SW480 (cell line): Measurements from ENCODE around the gene USB1.
"Not testable (repeated sequence)": the region's sequence is repeated elsewhere in the genome, so short reads cannot be mapped to it uniquely, and the experiment has no call there.

Experiments used
- DNase-seq: peaks from one replicate; pipeline ENCODE4 v3.0.0-alpha.2; 2016; ENCODE audit warnings: low spot score

USB1 gene

DNA sequence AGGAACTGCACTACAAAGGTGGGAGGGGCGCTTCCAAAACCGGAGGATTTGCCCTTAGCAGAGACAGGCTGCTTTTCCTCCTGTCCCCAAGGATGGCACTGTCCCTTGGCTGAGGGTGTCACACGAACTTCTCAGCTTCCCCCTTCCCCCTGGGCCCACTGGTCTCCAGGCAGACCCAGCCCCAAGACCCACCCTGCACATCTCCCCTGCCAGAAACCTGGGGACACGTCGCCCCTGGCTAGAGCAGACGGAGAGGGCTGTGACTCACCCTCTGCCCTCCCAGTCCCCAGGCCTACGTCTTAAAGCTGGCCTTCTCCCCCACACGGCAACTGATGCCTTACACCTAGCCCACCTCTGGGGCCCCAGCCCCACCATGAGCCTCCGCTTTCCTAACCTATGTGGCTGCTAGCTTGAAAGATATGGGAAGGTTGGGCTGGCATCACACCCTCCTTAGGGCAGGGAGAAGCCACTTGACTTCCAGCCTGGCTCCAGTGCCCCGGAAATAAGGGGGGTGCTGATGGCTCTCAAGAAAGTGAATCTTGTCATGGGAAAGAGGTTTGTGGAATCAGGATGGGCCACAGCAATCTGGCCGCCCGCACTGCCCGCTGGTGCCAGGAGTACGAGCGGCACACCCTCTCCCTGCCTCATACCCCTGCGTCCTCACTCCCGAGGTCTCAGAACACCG is 5.3 kb upstream of the USB1 start:
- no peak for DNase-seq

GRCh38 chr16:57996406-57997175 is 4.6 kb upstream of the USB1 start:
- DNase-seq = no peak

- DNase-seq = no peak
Measured at GRCh38 chr16:57997176-57997527, 4.1 kb upstream of the USB1 start.

- DNase-seq = no peak
Measured at GRCh38 chr16:57997528-57998265, 3.5 kb upstream of the USB1 start.

DNA sequence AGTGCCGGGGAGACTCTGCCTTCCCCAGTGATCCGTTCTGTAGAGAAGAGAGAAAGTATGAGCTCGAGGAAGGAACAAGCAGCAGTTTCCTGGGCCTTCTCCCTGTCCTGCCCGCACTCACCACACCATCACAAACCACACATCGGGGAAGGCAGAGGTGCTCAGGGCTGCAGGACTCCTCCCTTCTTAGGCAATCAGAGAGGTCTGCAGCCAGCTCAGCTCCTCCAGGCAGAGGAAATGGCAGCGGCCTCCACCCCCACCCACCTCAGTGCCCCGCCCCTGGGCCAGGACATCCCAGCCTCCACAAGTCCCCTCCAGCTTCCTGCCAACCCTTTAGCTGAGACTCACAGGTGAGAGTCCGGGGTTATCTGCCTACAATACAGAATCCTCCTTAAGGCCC is 2.7 kb upstream of the USB1 start:
- DNase-seq = peak; percentile 16

DNA sequence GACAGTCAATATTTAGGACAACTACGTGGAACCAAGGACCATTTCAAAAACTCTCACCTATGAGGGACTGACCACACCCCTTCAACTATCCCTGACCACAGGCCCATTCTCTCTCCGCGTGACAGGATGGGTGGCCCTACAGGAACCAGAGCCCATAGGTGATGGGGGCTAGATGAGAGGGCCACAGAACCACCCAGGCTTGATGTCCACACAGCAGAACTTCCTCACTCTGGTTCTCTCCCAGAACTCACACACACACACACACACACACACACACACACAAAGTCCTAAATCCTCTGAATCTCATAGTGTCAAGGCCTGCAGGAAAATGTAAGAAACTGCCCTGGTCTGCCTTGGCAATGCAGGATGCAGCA is 2.2 kb upstream of the USB1 start:
- no peak for DNase-seq

DNA sequence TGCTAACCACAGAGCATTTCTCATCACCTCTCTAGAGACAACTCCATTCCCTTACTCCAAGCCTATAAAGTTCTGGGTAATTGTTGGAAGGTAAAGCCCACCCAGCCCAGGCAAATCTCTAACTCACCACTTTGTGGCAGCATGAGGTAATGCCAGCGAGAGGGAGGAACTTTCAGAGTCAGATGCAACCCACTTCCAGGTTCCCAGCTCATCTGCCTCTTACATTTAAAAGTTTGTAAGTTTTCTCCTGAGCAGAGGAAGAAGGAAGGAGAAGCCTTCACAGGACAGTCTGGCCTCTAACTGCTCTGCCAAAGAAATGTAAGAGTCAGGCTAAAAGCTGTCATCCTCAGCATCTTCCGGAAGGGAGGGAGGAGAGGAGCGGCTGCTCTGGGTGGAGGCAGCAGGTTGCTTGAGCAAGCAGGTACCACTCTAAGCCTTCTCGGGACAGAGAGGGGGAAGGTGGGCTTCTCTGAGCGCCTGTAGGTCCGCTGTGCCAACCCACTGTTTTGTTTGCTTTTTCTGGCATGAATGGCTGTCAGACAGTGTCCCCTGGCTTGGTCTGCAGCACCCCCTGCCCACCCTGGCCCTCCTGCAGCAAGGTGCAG is 1.7 kb upstream of the USB1 start:
- peak; percentile 25 for DNase-seq

DNA sequence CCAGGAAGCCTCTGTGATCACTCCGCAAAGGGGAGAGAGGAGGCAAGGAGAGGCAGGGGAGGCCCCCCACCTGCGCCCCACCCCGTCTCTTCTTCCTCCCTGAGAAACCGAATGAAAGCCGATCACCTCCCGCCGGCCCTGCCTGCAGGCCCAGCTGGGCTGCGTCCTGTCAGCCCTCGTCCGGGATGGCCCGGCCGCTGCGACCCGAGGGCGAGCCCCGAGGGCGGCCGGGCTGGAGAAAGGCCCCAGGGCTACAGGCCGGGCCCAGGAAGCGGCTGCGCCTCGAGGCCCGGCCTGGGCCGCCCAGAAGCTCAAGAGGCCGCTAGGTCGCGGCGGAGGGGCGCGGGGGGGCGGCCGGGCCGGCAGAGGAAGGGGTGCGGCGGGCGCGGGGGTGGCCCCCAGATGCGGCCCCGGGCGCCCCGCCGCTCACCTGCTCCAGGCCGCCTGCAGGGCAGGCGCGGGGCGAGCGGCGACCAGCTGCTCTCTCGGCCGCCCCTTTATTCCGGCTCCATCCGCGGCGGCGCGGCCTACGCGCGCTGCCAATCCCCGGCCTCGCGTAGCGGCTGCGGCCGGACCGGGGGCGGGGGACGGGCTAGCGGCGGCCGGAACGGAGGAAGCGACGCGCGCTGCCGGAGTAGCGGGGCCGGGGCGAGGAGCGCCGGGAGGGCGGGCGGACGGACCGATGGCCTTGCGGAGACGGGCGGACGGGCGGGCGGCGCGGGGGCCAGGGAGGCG is 1.1 kb upstream of the USB1 start, which contains the start of gene ZNF319:
TSS of gene ZNF319 (minus strand) at position 702 of the 735 bp plus-strand sequence. CDS start 2,407 bp downstream, outside the sequence.
- DNase-seq = no peak

DNA sequence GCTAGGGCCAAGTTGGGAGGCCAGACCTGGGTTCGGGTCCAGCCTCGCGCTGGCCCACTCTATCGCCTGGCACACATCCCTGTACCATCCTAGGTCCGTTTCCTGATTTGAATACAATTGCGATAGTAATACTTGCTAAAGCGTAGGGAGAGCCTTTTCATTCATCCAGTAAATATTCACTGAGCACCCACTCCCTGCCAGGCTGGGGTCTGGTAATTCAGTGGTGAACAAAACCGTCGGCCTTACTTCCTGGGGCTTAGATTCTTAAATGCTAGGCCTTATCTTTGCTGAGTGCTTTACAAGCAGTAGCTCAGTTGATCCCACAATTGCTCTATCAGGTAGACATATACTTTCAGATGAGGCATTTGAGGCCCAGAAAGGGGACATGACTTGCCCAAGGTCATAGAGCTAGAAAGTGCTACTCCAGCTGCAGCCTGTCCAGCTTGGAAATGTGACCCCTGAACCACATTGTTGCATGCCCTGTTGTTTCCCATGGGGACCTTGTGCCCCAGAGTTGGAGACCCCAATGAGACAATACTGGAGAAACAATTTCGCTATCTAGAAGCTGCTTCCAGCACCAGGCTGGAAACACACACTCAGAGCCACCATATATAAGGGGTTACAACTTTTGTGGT is 691 bp downstream of the USB1 start:
- no peak for DNase-seq

DNA sequence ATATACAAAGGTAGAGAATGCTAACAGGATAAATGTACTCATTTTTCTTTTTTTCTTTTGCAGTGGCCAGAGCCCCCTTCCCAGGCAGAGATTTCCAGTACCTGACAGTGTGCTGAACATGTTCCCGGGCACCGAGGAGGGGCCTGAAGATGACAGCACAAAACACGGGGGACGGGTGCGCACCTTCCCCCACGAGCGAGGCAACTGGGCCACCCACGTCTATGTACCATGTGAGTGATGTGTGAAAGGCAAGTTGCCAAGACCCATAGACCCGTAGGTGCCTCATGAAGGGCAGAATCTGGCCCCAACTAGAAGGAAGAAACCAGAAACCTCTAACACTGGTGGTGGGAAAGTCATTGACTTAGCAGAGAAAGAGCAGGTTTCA is 1.2 kb downstream of the USB1 start:
- no peak for DNase-seq

GRCh38 chr16:58002936-58003335 is 1.7 kb downstream of the USB1 start:
- no peak for DNase-seq

DNA sequence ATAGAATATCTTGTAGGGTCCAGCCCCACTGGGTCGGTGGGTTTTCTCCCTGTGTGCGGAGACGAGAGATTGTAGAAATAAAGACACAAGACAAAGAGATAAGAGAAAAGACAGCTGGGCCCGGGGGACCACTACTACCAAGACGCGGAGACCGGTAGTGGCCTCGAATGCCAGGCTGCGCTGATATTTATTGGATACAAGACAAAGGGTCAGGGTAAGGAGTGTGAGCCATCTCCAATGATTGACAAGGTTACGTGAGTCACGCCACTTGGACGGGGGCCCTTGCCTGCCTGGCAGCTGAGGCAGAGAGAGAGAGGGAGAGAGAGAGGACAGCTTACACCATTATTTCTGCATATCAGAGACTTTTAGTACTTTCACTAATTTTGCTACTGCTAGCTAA is 3.5 kb downstream of the USB1 start:
- DNase-seq = not testable (repeated sequence)

GRCh38 chr16:58009856-58010416 is 8.7 kb downstream of the USB1 start:
- DNase-seq = no peak

GRCh38 chr16:58010886-58011285 is 9.7 kb downstream of the USB1 start:
- no peak for DNase-seq

- DNase-seq = no peak
Measured at GRCh38 chr16:58011652-58012051, 10.4 kb downstream of the USB1 start.

DNA sequence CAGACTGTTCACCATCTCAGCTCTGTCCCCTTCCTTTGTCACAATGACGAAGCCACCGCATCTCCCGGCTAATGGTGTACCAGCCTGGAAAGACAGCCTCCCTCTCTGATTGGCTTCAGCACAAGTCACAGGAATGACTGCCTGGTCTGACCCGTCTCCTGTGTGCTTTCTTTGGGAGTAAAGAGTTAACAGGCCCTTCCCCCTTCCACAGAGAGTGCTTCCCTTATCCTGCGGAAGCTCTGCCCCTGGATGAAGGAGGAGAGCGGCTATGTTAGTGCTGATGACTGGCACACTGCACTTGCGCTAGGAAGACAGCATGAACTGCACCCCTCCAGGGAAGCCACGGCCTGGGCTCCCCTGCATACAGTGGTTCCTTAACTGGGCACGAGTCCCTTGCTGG is 11.3 kb downstream of the USB1 start:
- no peak for DNase-seq

GRCh38 chr16:58013201-58013956 is 12.2 kb downstream of the USB1 start:
- DNase-seq = no peak

DNA sequence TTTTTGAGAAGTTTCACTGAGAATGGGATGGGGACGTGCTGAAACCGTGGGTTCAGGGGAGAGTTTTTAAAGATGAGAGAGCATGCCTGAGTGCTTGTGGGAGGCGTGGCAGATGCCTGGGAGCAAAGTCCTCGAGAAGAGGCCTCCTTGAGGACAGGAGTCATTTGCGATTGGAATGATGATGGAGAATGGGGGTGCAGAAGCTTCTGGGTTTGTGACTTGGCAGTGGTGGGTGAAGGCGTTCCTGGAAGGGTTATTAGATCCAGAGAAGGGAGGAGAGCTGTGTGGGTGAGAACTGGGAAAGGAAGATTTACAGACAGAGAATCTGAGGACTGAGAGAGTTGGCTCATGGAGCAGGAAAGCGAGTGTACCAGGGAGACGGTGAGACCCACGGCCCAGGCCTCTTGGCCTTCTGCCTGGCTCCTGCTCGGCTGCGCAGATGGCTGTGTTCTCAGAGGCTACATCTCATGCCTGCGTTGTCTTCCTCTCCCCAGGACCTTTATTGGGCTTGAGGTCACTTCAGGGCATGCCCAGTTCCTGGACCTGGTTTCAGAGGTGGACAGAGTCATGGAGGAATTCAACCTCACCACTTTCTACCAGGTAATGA is 15.7 kb downstream of the USB1 start:
- DNase-seq = no peak

- DNase-seq = no peak
Measured at GRCh38 chr16:58018803-58019202, 17.6 kb downstream of the USB1 start.
